DMS153 (cell line): Measurements from ENCODE around the gene CSE1L.
"Not testable (repeated sequence)": the region's sequence is repeated elsewhere in the genome, so short reads cannot be mapped to it uniquely, and the experiment has no call there.

Experiments used
- DNase-seq: peaks from one replicate; lab custom pipeline; 2025; lab: John Stamatoyannopoulos, UW

The CSE1L gene

DNA sequence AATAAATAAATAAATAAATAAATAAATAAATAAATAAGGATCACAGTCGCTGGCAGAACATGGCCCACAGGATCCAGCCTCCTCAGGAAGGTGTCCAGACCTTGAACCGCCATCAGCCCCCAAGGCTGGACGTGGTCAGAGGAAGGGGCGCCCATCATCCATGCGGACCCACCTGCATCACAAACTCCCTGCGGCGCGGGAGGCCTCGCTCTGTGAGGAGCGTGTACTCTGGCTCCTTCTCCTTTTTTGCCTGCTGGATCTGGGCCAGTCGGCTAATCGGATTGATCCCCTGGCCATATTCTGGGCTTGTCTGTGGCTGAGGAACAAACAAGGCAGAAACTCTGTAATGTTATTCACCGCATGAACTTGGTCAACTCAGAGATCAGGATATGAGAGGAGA, 76.8 kb downstream of the CSE1L start:
- no peak for DNase-seq

GRCh38 chr20:49123982-49124381, 77.9 kb downstream of the CSE1L start:
- DNase-seq = no peak

DNA sequence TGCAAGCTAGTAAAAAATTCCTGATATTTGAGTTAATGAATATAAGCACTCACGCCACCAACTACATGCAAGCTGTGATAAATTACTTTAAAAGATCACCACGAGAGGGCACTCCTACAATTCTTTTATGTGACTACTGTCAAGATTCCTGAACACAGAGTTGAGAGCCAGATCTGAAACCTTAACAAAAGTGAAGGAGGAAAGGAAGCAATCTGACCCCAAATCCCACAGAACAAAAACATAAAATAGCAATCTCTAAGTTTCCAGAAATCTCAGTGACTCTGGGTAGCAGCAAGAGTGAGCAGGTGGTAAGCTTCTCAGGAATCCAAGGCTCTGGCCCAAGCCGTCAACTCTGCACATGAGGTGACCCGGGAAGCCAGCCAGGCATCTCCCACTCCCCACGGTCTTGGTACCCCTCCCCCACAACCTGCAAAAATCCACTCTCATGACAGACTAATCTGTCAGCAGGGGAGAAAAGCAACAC, 86.9 kb downstream of the CSE1L start:
- DNase-seq = no peak

DNA sequence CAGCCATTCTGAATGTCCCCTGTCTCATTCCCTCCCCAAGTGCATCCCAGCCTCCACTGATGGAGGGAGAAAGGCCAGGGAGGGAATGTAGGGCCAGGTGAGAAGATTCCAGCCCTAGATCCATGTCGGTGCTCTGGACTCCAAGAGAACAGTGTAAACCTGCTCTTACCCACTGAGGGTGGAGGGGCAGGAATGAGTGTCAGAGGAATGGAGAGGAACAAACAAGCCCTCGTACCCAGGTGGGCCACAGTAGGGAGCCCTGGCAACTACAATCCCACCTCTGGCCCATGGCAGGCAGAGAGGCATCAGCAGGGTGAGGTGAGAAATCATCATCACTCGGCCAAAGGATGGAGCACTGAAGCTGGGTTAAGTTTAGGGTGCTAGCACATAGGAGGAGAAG, 87.5 kb downstream of the CSE1L start:
- DNase-seq = no peak

DNA sequence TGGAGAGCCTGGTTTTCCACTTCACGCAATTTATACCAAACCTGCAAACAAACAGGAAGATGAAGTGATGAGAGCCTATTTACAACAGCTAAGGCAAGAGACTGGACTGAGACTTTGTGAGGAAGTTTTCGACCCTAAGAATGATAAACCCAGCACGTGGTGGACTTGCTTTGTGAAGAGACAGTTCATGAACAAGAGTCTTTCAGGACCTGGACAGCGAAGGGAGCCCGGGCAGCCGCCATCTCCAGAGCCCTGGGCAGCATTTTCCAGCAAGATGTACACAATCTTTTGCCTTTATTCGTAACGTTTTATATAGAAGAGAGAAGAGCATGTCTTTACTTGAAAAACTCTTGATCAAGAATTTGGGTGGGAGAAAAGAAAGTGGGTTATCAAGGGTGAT, 88.7 kb downstream of the CSE1L start:
- DNase-seq = not testable (repeated sequence)

- no peak for DNase-seq
These were observed 90.9 kb downstream of the CSE1L start for GRCh38 chr20:49136817-49137571.

- no peak for DNase-seq
These were observed 92.3 kb downstream of the CSE1L start for GRCh38 chr20:49138431-49138830.

- DNase-seq = no peak
These were observed 94.3 kb downstream of the CSE1L start for GRCh38 chr20:49140411-49140810.

DNA sequence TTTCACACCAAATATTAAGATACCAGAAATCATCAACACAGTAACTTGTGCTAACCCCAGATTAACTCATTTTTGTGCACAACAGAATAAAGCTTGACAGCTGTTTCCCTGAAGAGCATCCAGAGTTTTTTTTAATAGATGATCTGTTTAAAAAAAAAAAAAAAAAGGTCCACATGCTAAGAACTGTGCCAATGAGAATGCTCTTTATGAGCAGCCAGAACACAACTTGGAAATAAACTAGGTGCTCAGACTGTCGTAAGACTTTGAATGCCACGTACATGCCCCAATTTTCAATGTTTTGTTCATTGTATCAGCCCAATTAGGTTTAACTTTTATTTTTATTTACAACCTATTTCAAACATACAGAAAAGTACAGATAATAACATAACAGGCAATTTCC, 94.7 kb downstream of the CSE1L start:
- DNase-seq = no peak
